HepG2 (cell line): ENCODE results near the gene CWF19L2. TPM values are rescaled to one million over a fixed set of nuclear protein-coding genes. Genes with fewer than 3 reads are reported as not detected.

Experiments used
- ATAC-seq: fragments of 200-7000 bp; cut with Tn5 transposase; 3 replicates; pipeline ENCODE4 v1.9.1; 2020; ENCODE audit warnings: mild to moderate bottlenecking, moderate library complexity
- BruUV-seq: library from RNA; stranded (reverse); fragments of 400-500 nt; replicated peaks from 2 replicates; lab custom pipeline; 2021; lab: Mats Ljungman, UMichigan
- CTCF ChIA-PET: fragments of 300-600 bp; formaldehyde crosslinking; extraction: SDS; loops from one replicate; lab custom pipeline; 2021; ENCODE audit warnings: low total read pairs, inconsistent platforms, low intra/inter-chr PET ratio; lab: Yijun Ruan, JAX
- POLR2A ChIA-PET: fragments of 350-600 bp; sonication (Branson Sonifier 250); formaldehyde crosslinking; loops from one replicate; lab custom pipeline; 2020; ENCODE audit warnings: antibody characterized with exemption, inconsistent platforms; lab: Yijun Ruan, JAX
- DNase-seq: peaks from one replicate; pipeline ENCODE4 v3.0.0-alpha.2; 2015; ENCODE audit warnings: low spot score
- FAIRE-seq: peaks from 3 replicates; lab custom pipeline; 2011; peaks lifted over from hg19 to GRCh38; lab: Jason Lieb, UNC
- H2AFZ ChIP-seq: one replicate; pipeline ENCODE4 v1.6.1; 2011; ENCODE audit warnings: low read length, inconsistent platforms
- H3K27ac ChIP-seq: fragments of 300-600 bp; 3 replicates; pipeline ENCODE4 v1.8.0; 2011; ENCODE audit warnings: mixed run types, mild to moderate bottlenecking, mixed read lengths, low read length, inconsistent platforms; ENCODE audit not compliant: insufficient read depth; ENCODE audit errors: extremely low read length
- H3K27me3 ChIP-seq, 2 experiments: fragments of 200-600 bp in 1 of 2; 2 replicates in 1 of 2; 3 replicates in 1 of 2; pipeline versions ENCODE4 v1.6.0 to v1.8.0; 2011; ENCODE audit warnings: low read length in 2 of 2, mild to moderate bottlenecking in 2 of 2, moderate library complexity in 2 of 2, inconsistent platforms in 1 of 2; ENCODE audit not compliant: insufficient read depth in 2 of 2, control insufficient read depth in 1 of 2
- H3K36me3 ChIP-seq, 2 experiments: fragments of 200-600 bp in 1 of 2; replicated peaks in 1 of 2; 2 replicates in 1 of 2; 3 replicates in 1 of 2; pipeline versions ENCODE4 v1.5.1 to v1.8.0; 2011; ENCODE audit warnings: low read length in 2 of 2, inconsistent platforms in 1 of 2; ENCODE audit not compliant: insufficient read depth in 2 of 2, control insufficient read depth in 1 of 2
- H3K4me1 ChIP-seq: 2 replicates; pipeline ENCODE4 v1.5.1; 2012; ENCODE audit warnings: low read length, inconsistent platforms; ENCODE audit not compliant: insufficient read depth
- H3K4me2 ChIP-seq: 2 replicates; pipeline ENCODE4 v1.6.0; 2011; ENCODE audit warnings: low read depth, low read length, inconsistent platforms
- H3K4me3 ChIP-seq, 3 experiments: fragments of 200-600 bp in 1 of 3; sonication (generic), shearing (Covaris generic) in 1 of 3; replicated peaks in 1 of 3; 2 replicates each; pipeline ENCODE4 v1.5.1; 2011 to 2016; ENCODE audit warnings: low read length in 3 of 3, inconsistent platforms in 2 of 3, low read depth in 2 of 3, mild to moderate bottlenecking in 2 of 3, control low read depth in 1 of 3, mixed read lengths in 1 of 3; ENCODE audit not compliant: insufficient read depth in 1 of 3
- H3K79me2 ChIP-seq: one replicate; pipeline ENCODE4 v1.6.1; 2011; ENCODE audit warnings: low read length, inconsistent platforms; ENCODE audit not compliant: insufficient read depth
- H3K9ac ChIP-seq: 2 replicates; pipeline ENCODE4 v1.6.0; 2011; ENCODE audit warnings: mild to moderate bottlenecking, low read depth, low read length, inconsistent platforms; ENCODE audit not compliant: insufficient read depth
- H3K9me3 ChIP-seq: 2 replicates; pipeline ENCODE4 v1.5.1; 2012; ENCODE audit warnings: mild to moderate bottlenecking, low read length
- H4K20me1 ChIP-seq: 2 replicates; pipeline ENCODE4 v1.6.0; 2011; ENCODE audit warnings: inconsistent platforms, mild to moderate bottlenecking, low read length, moderate library complexity; ENCODE audit not compliant: insufficient read depth
- ARID4A ChIP-seq: sonication (generic); formaldehyde crosslinking; IDR thresholded peaks from 2 replicates; pipeline ENCODE4 v1.5.0; 2020; ENCODE audit warnings: mild to moderate bottlenecking, missing genetic modification reagents, borderline replicate concordance
- MAFF ChIP-seq: IDR thresholded peaks from 2 replicates; pipeline ENCODE4 v1.6.1; 2011; ENCODE audit warnings: low read depth, low read length, improper control_type of control experiment
- MAFK ChIP-seq, 2 experiments: IDR thresholded peaks in 1 of 2; conservative IDR thresholded peaks in 1 of 2; 2 replicates each; pipeline ENCODE4 v1.6.1; 2011; ENCODE audit warnings: improper control_type of control experiment in 2 of 2, low read length in 2 of 2
- STAG1 ChIP-seq: sonication (generic); formaldehyde crosslinking; IDR thresholded peaks from 2 replicates; pipeline ENCODE4 v1.4.0; 2020; ENCODE audit warnings: missing genetic modification reagents
- TBL1XR1 ChIP-seq: fragments of 150-350 bp; IDR thresholded peaks from 2 replicates; pipeline ENCODE4 v1.6.1; 2014; ENCODE audit warnings: borderline replicate concordance, low read length; ENCODE audit not compliant: partially characterized antibody
- ZNF589 ChIP-seq: sonication (generic); formaldehyde crosslinking; conservative IDR thresholded peaks from 2 replicates; pipeline ENCODE4 v1.8.0; 2022; ENCODE audit warnings: mild to moderate bottlenecking, moderate library complexity, missing genetic modification reagents
- WGBS: methylation state at CpG from one replicate; pipeline ENCODE4 v1.1.6; 2017; ENCODE audit warnings: low lambda C conversion rate; 5-methylcytosine and 5-hydroxymethylcytosine counted together
- in situ Hi-C: cut with HindIII; loops from 2 replicates; pipeline ENCODE4 v1.10.0; 2017; ENCODE audit warnings: low pct_unique_long_range_greater_than_20kb; ENCODE audit not compliant: extremely low pct_ligation_motif_present
- intact Hi-C: fragments of 100-400 bp; cut with micrococcal nuclease; formaldehyde crosslinking; loops from one replicate; pipeline ENCODE4 v1.10.0; 2022; ENCODE audit not compliant: unreplicated experiment
- polyA plus RNA-seq, 8 experiments: library from polyadenylated mRNA; depleted of rRNA in 3 of 8; stranded (reverse) in 7 of 8; unstranded in 1 of 8; fragments of >200 nt; fragmentation: Illumina TruSeq in 4 of 8; extraction: Trizol in 4 of 8; gene quantifications; 2 replicates each; pipeline versions ENCODE4 v1.2.1 to v1.2.3, GENCODE V29; 2011 to 2016; ENCODE audit warnings: low read depth in 4 of 8, missing spikeins in 1 of 8, mixed read lengths in 1 of 8; ENCODE audit not compliant: insufficient read depth in 1 of 8
- total RNA-seq, 5 experiments: library from RNA; depleted of rRNA; stranded (reverse); fragments of >200 nt; fragmentation: Illumina TruSeq; extraction: Trizol; gene quantifications; 2 replicates each; pipeline ENCODE4 v1.2.3, GENCODE V29; 2016; ENCODE audit warnings: low read depth in 1 of 5

Gene CWF19L2
- total and polyA plus RNA-seq, 2 of the 13 experiments (the other 11 are each of a cell fraction or from before 2014, with no cell fraction given) = 2.2 to 18.6 TPM

- no peaks in the 10 kb centered on the region for H3K27me3 ChIP-seq
- ATAC-seq (no peak), DNase-seq (no peak), FAIRE-seq (no peak)
- no peak for TF ChIP-seq TBL1XR1
- TF ChIP-seq ARID4A (CRISPR knock-in tag) = no peak
- 0 out of 2 replicates have a peak, but pooled peaks have one; percentile 13 for TF ChIP-seq MAFF
- peak in 1 of 2 experiments; percentile 51; a peak in 2 of 4 replicates for TF ChIP-seq MAFK (conservative IDR thresholded peaks at IDR 0.05 in 1 of 2, IDR thresholded peaks at IDR 0.05 in 1 of 2; ENCODE audit: low read length in 2 of 2)
- TF ChIP-seq ZNF589 (CRISPR knock-in tag) = no peak
- peak; percentile 23 for TF ChIP-seq STAG1 (CRISPR knock-in tag)
- H2AFZ ChIP-seq = no peak overlapping the region
- H4K20me1 ChIP-seq = no peaks in the 10 kb centered on the region
- intact Hi-C loops = no loop called here
- in situ Hi-C loops = no loop called here
- no peak overlapping the region for H3K4me2 ChIP-seq
- H3K9me3 ChIP-seq = no peaks in the 10 kb centered on the region
- no peak overlapping the region for H3K4me3 ChIP-seq
- POLR2A ChIA-PET = no interaction called here
- WGBS = 97% methylated on average over 1 of the region's 1 CpG
- CTCF ChIA-PET = no interaction called here
- H3K36me3 ChIP-seq = peaks cover 1 to 24% of the 10 kb centered on the region in 2 experiments
- BruUV-seq = no TSS peak
- H3K9ac ChIP-seq = no peak overlapping the region
- H3K27ac ChIP-seq = no peak overlapping the region
- H3K4me1 ChIP-seq = no peaks in the 10 kb centered on the region
- H3K79me2 ChIP-seq = no peaks in the 10 kb centered on the region
These were observed 19.5 kb downstream of the CWF19L2 start for GRCh38 chr11:107438148-107438547.
